ENCODE measurements around the gene SPINK6.

GRCh38 chr5:148221508-148221907, 18.7 kb downstream of the SPINK6 start:
- TF ChIP-seq, protein P1, sequence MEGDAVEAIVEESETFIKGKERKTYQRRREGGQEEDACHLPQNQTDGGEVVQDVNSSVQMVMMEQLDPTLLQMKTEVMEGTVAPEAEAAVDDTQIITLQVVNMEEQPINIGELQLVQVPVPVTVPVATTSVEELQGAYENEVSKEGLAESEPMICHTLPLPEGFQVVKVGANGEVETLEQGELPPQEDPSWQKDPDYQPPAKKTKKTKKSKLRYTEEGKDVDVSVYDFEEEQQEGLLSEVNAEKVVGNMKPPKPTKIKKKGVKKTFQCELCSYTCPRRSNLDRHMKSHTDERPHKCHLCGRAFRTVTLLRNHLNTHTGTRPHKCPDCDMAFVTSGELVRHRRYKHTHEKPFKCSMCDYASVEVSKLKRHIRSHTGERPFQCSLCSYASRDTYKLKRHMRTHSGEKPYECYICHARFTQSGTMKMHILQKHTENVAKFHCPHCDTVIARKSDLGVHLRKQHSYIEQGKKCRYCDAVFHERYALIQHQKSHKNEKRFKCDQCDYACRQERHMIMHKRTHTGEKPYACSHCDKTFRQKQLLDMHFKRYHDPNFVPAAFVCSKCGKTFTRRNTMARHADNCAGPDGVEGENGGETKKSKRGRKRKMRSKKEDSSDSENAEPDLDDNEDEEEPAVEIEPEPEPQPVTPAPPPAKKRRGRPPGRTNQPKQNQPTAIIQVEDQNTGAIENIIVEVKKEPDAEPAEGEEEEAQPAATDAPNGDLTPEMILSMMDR (IDR thresholded peaks at IDR 0.05 in 4 of 5, conservative IDR thresholded peaks at IDR 0.05 in 1 of 5), result no peak
- TF ChIP-seq POLR2A (IDR thresholded peaks at IDR 0.05), result no peak

Data from gastrocnemius medialis (tissue), 4 donors.